Amniotic stem cell (primary cell): ENCODE measurements around the gene SORCS1.

Experiments
- DNase-seq: peaks from one replicate; lab custom pipeline; 2025; lab: John Stamatoyannopoulos, UW

The SORCS1 gene

DNA sequence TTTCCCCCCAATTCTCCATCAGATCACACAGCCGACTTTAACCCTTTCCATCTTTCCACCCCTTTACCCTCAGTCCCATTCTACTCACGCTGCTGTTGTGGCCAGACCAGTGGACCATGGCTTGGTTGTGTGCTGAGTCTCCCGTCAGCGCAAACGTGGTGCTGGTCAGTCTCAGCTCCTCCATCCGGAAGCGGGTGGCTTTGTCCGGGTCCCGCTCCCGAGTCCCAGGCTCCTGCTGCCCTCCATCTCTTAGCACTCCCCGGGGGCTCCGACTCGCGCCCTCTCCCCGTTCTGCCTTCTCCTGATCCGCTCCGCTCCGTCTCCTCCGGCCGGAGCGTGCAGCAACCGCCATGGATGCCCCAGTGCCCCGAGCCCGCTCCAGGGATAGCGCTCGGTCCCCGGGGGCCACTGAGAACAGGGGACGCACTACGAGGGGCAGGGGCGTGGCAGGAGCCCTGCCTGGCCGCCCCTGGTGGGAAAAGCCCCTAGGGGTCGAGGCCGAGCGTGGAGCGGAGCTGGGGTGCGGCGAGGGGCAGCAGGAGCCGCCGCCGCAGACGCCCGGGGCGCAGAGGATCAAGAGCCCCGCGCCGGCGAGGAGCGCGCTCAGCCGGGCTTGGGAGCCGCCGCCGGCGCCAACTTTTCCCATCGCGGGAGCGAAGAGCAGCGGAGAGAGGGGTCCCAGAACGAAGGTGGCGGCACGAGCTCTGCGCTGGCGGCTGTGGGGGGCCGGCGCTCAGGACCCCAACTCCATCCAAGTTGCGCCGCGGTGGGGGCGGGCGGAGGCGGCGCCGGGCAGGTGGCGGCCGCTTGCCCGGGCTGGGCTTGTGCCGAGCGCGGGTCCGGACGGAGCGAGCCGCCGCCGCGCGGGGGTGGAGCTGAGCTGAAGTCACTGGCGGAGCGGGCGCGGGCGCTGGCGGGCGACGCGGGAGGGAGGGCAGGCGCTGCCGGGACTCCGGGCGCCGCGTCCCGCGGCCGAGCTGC is at the start of gene SORCS1:
Gene SORCS1, minus strand, starts transcription at position 826 of the 981 bp plus-strand sequence.
- DNase-seq, result no peak

GRCh38 chr10:107214261-107214660 is 49.8 kb upstream of the SORCS1 start:
- no peak for DNase-seq

DNA sequence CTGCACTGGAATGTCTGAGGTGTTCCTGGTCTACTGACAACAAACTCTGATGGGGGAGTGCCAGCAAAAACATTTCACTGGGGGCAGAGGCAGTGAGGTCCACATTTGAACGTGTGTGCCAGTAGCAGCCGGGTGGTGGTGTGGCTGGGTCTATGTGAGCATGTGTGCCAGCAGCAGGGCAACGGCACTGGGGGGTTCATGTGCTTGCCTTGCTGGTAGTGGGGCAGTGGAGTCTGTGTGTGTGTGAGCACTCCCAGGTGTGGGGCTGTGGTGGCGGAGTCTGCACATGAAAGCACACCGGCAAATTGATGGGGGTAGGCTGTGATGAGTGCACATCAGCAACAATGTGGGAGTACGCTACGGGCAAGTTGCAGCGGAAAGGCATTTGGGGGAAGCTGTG is 49.4 kb upstream of the SORCS1 start:
- DNase-seq, result no peak

DNA sequence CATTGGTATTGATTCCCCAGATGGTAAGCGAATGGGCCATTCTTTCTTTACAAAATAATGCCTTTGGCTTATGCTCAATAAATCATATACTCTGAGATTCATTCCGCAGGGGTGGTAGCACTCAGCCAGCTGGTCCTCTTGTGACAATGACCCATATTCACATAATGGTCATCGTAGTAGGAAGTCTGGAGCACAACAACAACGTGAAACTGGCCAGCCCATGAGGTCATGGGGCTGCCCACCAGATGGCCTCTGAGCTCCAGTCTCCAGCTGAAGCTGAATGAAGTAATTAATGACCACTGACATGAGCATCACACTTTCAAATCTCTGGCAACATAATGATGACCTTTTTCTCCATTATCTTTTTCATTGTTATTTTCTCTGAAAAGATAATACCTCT is 42.3 kb upstream of the SORCS1 start:
- no peak for DNase-seq

- DNase-seq, result no peak
Measured at GRCh38 chr10:107169516-107169915, 5.0 kb upstream of the SORCS1 start.

DNA sequence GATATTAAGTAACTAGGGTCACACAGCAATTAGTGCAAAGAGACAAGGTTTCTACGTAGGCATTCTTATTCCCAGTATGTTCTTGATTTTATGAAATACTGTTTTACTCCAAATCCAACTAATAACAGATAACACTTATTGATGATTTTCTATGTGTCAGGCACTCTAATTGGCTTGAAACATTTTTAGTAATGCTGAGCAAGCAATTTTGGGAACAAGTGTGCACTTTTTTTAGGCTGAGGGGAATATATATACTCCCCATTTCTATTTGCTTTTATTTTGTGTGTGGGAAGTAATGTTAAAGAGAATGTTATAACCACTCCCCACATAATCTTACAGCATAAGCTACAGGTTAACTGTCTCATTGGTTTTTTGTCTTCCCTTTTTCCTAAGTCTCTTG is 4.2 kb upstream of the SORCS1 start:
- DNase-seq, result no peak

GRCh38 chr10:107166403-107166802 is 1.9 kb upstream of the SORCS1 start:
- no peak for DNase-seq

GRCh38 chr10:107164992-107165391 is 486 bp upstream of the SORCS1 start:
- no peak for DNase-seq

GRCh38 chr10:107163076-107163855 is 1.2 kb downstream of the SORCS1 start:
- no peak for DNase-seq

- no peak for DNase-seq
Measured at GRCh38 chr10:107160866-107161265, 3.6 kb downstream of the SORCS1 start.

DNA sequence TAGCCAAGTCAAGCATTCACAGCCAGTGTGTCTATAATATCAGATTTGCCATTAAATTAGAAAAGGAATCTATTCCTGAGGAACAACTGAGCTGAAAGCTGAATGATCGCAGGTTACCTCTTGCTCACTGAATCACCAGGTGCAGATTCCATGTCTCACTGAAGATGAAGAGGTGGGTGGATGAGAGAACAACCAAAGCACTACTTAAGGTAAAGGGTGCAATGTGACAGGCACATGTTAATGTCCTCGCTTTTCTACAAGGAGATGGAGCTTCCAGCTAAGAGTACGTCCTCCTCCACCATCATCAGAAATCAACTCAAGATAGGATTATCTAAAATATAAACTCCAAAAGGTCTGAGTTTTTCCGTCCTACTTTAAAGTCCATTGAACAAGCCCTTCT is 4.6 kb downstream of the SORCS1 start:
- DNase-seq, result no peak

- DNase-seq, result no peak
Measured at GRCh38 chr10:107157071-107157470, 7.4 kb downstream of the SORCS1 start.

DNA sequence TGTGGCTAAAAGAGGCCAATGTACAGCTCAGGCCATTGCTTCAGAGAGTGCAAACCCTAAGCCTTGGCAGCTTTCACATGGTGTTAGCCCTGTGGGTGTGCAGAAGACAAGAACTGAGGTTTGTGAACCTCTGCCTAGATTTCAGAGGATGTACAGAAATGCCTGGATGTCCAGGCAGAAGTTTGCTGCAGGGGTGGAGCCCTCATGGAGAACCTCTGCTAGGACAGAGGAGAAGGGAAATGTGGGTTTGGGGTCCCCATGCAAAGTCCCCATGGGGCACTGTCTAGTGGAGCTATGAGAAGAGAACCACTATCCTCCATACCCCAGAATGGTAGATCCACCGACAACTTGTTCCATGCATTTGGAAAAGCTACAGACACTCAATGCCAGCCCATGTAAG is 12.4 kb downstream of the SORCS1 start:
- DNase-seq, result no peak

DNA sequence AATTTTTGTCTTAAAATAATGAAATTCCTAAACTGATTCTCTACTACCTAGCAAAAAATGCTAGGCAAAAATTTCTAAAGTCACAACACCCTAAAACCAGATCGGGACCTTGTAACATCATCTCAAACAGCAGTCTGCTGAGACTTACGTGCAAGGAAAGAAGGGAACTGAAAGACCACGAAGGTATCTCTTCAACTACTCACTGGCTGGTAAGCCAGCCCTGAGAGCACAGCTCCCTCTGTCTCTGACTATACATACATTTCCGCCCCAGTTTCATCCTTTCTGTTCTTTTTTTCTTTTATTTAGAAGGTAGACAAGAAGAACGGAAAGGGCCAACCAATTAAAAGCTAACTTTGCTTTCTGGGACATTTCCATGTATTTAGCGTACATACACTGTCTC is 15.6 kb downstream of the SORCS1 start:
- DNase-seq, result no peak

DNA sequence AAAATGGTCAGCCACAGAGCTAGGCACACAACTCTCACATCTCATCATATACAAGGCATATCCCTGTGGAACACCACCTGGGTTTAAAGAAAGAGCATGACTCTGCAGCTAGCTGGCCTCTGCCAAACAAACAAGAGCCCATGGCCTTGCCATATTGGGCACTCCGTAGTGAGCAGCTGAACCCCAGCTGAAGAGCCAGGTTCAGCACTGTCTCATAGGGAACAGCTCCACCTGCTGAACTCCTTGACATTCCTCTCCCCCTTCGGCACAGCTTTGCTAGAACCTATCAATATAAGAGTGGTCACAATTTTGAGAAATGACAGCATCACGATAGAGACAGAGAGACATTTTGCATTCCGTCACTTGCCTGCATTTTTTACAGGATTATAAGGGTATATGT is 20.0 kb downstream of the SORCS1 start:
- DNase-seq, result no peak

- no peak for DNase-seq
Measured at GRCh38 chr10:107141524-107142061, 22.9 kb downstream of the SORCS1 start.

GRCh38 chr10:107139237-107139636 is 25.3 kb downstream of the SORCS1 start:
- no peak for DNase-seq

DNA sequence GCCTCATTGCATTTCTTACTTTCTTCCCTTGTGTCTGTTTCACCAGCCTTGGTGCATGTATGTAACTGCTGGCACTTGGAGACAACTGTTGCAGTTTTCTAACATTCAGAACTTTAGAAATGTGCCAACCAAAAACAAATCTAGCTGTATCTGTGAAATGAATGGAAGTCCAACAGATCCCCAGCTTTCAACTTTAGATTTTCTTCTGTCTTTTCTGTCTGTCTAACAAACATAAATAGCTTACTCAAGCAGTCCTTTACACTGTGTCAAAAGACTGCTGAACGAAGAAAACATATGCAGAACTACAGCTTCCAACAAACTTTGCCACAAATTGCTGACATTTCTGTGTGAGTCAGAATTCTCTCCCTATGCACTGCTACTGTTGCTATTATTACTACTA is 30.9 kb downstream of the SORCS1 start:
- DNase-seq, result no peak

DNA sequence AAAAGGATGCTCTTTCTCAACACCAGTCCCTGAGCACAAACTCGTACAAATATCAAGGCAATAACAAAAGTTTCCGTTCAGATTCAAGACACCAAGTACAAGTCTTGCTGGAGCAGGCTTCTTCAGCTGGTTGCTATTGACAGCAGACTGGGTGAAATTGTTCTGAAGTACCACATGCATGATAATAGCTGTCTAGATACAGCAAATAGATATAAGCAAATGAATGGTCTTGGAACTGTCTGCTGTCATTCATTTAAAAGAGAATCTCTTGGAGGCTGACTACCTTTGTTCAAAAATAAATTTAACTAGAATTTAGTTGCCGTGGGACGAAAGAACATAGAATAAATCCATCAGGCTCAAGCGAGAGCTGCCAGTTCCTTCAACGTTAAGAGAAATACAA is 35.5 kb downstream of the SORCS1 start:
- no peak for DNase-seq

GRCh38 chr10:107126512-107127065 is 37.9 kb downstream of the SORCS1 start:
- no peak for DNase-seq

GRCh38 chr10:107122703-107123102 is 41.8 kb downstream of the SORCS1 start:
- no peak for DNase-seq

GRCh38 chr10:107118866-107119265 is 45.6 kb downstream of the SORCS1 start:
- no peak for DNase-seq
